Upper lobe of left lung (tissue), 4 donors: Measurements from ENCODE around the gene SPTLC3.

Experiments
- CTCF ChIP-seq, 6 experiments: fragments of 450-650 bp in 4 of 6; fragments of 200-600 bp in 2 of 6; sonication (generic) in 2 of 6; IDR thresholded peaks; one replicate each; pipeline ENCODE4 v1.5.1; 2016 to 2019; ENCODE audit warnings: antibody characterized with exemption in 6 of 6
- POLR2A ChIP-seq, 4 donors: fragments of 450-650 bp; IDR thresholded peaks; one replicate each; pipeline ENCODE4 v1.5.1; 2016 to 2017; ENCODE audit warnings: antibody characterized with exemption in 4 of 4, mild to moderate bottlenecking in 2 of 4
- POLR2AphosphoS5 ChIP-seq, 2 donors: sonication (generic); formaldehyde crosslinking; IDR thresholded peaks; one replicate each; pipeline ENCODE4 v1.5.1; 2017; ENCODE audit warnings: antibody characterized with exemption in 2 of 2

- no peak for TF ChIP-seq CTCF (IDR thresholded peaks at IDR 0.05)
- no peak for TF ChIP-seq POLR2AphosphoS5 (IDR thresholded peaks at IDR 0.05)
- no peak for TF ChIP-seq POLR2A (IDR thresholded peaks at IDR 0.05)
Observed at GRCh38 chr20:13147071-13147963, 138.5 kb downstream of the SPTLC3 start.
